ENCODE data around the gene DAPL1. TPM values are rescaled to one million over a fixed set of nuclear protein-coding genes. Genes with fewer than 3 reads are reported as not detected.

The DAPL1 gene
- polyA plus RNA-seq, 1 of the 3 experiments (the other 2 are of a cell fraction), result not detected

- H3K4me1 ChIP-seq (ENCODE audit: control insufficient read depth in 1 of 2, insufficient read depth in 2 of 2, low read depth in 1 of 2, low read length in 1 of 2), result peaks cover 0 to 2% of the 10 kb centered on the region in 2 experiments; a peak in 1 of 4 replicates
- H3K9me2 ChIP-seq, result no peaks in the 10 kb centered on the region
- ChIA-PET POLR2A (no interaction called here), CTCF (interaction anchor here (0.9 to 16.1 kb wide), 2 partner anchors 61 to 727 kb away, joined by 4 to 256 read pairs; no protein-coding TSS in a partner anchor)
- no peak overlapping the region for H3K27ac ChIP-seq (ENCODE audit: low read depth in 2 of 2, low read length in 1 of 2)
- H3K9me3 ChIP-seq, result no peaks in the 10 kb centered on the region
- no peak for TF ChIP-seq PBX3 (IDR thresholded peaks at IDR 0.05)
- TF ChIP-seq CHD2 (IDR thresholded peaks at IDR 0.05; ENCODE audit: low read length, partially characterized antibody), result no peak
- no peak for TF ChIP-seq GATA2 (CRISPR knock-in tag; IDR thresholded peaks at IDR 0.05)
- TF ChIP-seq EP300 (IDR thresholded peaks at IDR 0.05; ENCODE audit: borderline replicate concordance in 1 of 2, low read depth in 1 of 2, low read length in 1 of 2), result no peak
- TF ChIP-seq SIN3A (IDR thresholded peaks at IDR 0.05; ENCODE audit: borderline replicate concordance, low read depth, low read length), result no peak
- no peak for TF ChIP-seq IRF3 (IDR thresholded peaks at IDR 0.05; ENCODE audit: low read depth, low read length)
- TF ChIP-seq ZBTB33 (IDR thresholded peaks at IDR 0.05; ENCODE audit: borderline replicate concordance, low read depth), result no peak
- TF ChIP-seq CTCF (IDR thresholded peaks at IDR 0.05), result no peak
- TF ChIP-seq TAF1 (IDR thresholded peaks at IDR 0.05; ENCODE audit: borderline replicate concordance, low read depth, low read length), result no peak
- no peak for TF ChIP-seq MXI1 (IDR thresholded peaks at IDR 0.05; ENCODE audit: low read depth, low read length)
- no peak for TF ChIP-seq RAD21 (IDR thresholded peaks at IDR 0.05; ENCODE audit: low read length)
- TF ChIP-seq YY1 (IDR thresholded peaks at IDR 0.05; ENCODE audit: low read depth), result no peak
- TF ChIP-seq FOSL2 (IDR thresholded peaks at IDR 0.05; ENCODE audit: borderline replicate concordance, low read depth), result no peak
- H3K4me3 ChIP-seq (ENCODE audit: low read depth in 2 of 2, low read length in 1 of 2), result no peak overlapping the region
- no peak overlapping the region for H2AFZ ChIP-seq (ENCODE audit: low read depth)
- 66% methylated on average over 5 of the region's 5 CpGs for WGBS (ENCODE audit: low lambda C conversion rate)
- H3K79me2 ChIP-seq (ENCODE audit: insufficient read depth), result no peaks in the 10 kb centered on the region
- no peaks in the 10 kb centered on the region for H3K36me3 ChIP-seq (replicated peaks in 1 of 2; ENCODE audit: control insufficient read depth in 1 of 2, insufficient read depth in 2 of 2, low read length in 1 of 2)
- no peak for DNase-seq
- no peaks in the 10 kb centered on the region for H4K20me1 ChIP-seq (ENCODE audit: insufficient read depth)
- no peak overlapping the region for H3K9ac ChIP-seq
- peaks cover 5% of the 10 kb centered on the region; the same call in 1 of the 2 replicates for H3K27me3 ChIP-seq (ENCODE audit: insufficient read depth)
- H3K4me2 ChIP-seq, result no peak overlapping the region
- no peaks in the 10 kb centered on the region for H3F3A ChIP-seq (replicated peaks; ENCODE audit: insufficient read depth)
Measured at GRCh38 chr2:158750458-158751125, 44.5 kb upstream of the DAPL1 start.
